Neural crest cell (in vitro differentiated cells): Measurements from ENCODE around the gene ITIH6. TPM values are rescaled to one million over a fixed set of nuclear protein-coding genes. Genes with fewer than 3 reads are reported as not detected.

Experiments
- DNase-seq: peaks from one replicate; pipeline ENCODE4 v3.0.0; 2021; ENCODE audit warnings: low read depth, mixed read lengths, low spot score
- H3K27ac Mint-ChIP-seq: one replicate; pipeline ENCODE4 v1.8.0; 2021; ENCODE audit warnings: mild to moderate bottlenecking, mixed read lengths; ENCODE audit not compliant: unreplicated experiment
- H3K27me3 Mint-ChIP-seq: 2 replicates; pipeline ENCODE4 v1.8.0; 2021; ENCODE audit warnings: low read depth, mild to moderate bottlenecking, mixed read lengths
- H3K36me3 Mint-ChIP-seq: 2 replicates; pipeline ENCODE4 v1.8.0; 2021; ENCODE audit warnings: low read depth, mild to moderate bottlenecking, mixed read lengths
- H3K4me1 Mint-ChIP-seq: 2 replicates; pipeline ENCODE4 v1.8.0; 2021; ENCODE audit warnings: mixed read lengths
- H3K4me3 Mint-ChIP-seq: one replicate; pipeline ENCODE4 v1.8.0; 2021; ENCODE audit warnings: mild to moderate bottlenecking, mixed read lengths
- H3K9me3 Mint-ChIP-seq: 2 replicates; pipeline ENCODE4 v1.8.0; 2021; ENCODE audit warnings: mixed read lengths
- CTCF ChIP-seq: fragments of 200-600 bp; sonication (generic); conservative IDR thresholded peaks from 2 replicates; pipeline ENCODE4 v1.5.0; 2021; ENCODE audit warnings: antibody characterized with exemption, mild to moderate bottlenecking
- total RNA-seq: library from RNA; stranded (reverse); gene quantifications from 2 replicates; pipeline ENCODE4 v1.2.1, GENCODE V29; 2021

The ITIH6 gene
- total RNA-seq, 1 donor from 2014 or later, result 0.30 TPM

DNA sequence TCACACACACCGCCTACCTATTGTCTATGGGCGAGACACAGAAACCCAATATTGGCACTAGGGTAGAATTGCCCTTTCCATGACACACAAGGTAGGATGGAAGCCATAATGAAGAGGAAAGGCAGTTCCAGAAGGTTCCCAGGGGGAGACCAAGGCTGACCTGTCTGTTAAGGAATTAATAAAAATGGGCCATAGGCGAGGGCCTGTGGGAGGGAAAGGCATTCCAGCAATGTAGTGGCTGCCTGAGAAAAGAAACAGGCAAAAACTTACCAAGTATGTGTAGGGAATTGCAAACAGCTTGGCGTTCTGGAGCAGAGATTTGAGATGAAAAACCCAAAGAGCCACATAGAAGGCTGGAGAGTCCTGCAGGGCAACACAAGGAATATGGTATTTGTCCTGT is 28.5 kb upstream of the ITIH6 start:
- DNase-seq, result no peak
- no peaks in the 10 kb centered on the region for H3K27me3 Mint-ChIP-seq
- peaks cover 15% of the 10 kb centered on the region for H3K9me3 Mint-ChIP-seq
- H3K27ac Mint-ChIP-seq, result no peak overlapping the region
- H3K4me1 Mint-ChIP-seq, result peaks cover 15% of the 10 kb centered on the region
- H3K36me3 Mint-ChIP-seq, result peaks cover 6% of the 10 kb centered on the region
- no peak overlapping the region for H3K4me3 Mint-ChIP-seq
- TF ChIP-seq CTCF, result no peak

GRCh38 chrX:54825716-54826438 is 27.8 kb upstream of the ITIH6 start:
- no peak overlapping the region for H3K27ac Mint-ChIP-seq
- peaks cover 12% of the 10 kb centered on the region for H3K9me3 Mint-ChIP-seq
- no peak for DNase-seq
- peaks cover 6% of the 10 kb centered on the region for H3K36me3 Mint-ChIP-seq
- peaks cover 15% of the 10 kb centered on the region for H3K4me1 Mint-ChIP-seq
- TF ChIP-seq CTCF, result no peak
- H3K4me3 Mint-ChIP-seq, result no peak overlapping the region
- H3K27me3 Mint-ChIP-seq, result no peaks in the 10 kb centered on the region

DNA sequence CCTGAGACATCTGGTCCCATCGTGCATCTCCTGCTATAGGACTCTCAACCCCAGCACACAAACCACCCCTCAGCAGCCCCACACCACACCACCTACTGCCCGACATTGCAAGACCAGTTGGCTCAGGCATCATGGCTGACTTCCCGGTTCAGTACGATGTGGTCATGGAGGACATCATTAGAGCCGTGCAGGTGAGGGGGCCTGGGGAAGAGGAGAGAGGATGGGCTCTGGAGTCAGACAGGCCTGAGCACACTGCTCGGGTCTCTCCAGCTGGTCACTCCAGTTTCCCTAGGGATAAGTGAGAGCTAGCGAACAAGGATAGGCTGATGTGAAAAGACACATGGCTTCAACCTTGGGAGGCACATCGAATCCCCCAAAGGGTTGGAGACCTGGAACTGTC is 26.7 kb upstream of the ITIH6 start:
- Mint-ChIP-seq H3K27me3 (no peaks in the 10 kb centered on the region), H3K9me3 (peaks cover 12% of the 10 kb centered on the region), H3K27ac (no peak overlapping the region), H3K36me3 (peaks cover 6% of the 10 kb centered on the region), H3K4me1 (peaks cover 15% of the 10 kb centered on the region), H3K4me3 (no peak overlapping the region)
- no peak for DNase-seq
- no peak for TF ChIP-seq CTCF

GRCh38 chrX:54824195-54824594 is 26.1 kb upstream of the ITIH6 start:
- Mint-ChIP-seq H3K27me3 (no peaks in the 10 kb centered on the region), H3K27ac (peak overlapping the region; percentile 75), H3K36me3 (peaks cover 6% of the 10 kb centered on the region), H3K9me3 (peaks cover 12% of the 10 kb centered on the region), H3K4me3 (peak overlapping the region; percentile 49), H3K4me1 (peaks cover 15% of the 10 kb centered on the region)
- DNase-seq, result no peak
- TF ChIP-seq CTCF, result no peak

DNA sequence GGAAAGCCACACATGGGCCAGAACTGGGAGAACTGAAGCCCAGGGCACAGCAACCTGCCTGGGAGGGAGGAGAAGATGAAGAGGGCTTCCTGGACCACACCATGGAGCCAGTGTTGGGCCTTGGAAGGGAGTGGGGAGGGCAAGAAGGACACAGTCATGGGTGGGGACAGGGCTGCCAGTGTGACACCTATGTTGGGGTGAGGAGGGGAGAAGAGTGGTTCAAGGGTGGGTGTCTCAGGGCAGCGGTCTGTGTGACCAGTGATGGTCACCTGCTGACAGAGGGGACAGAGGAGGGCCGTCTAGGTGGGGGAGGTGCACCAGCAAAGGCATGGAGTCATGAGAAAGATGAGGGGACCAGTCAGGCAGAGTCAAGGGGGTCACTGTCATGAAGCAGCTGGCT is 23.3 kb upstream of the ITIH6 start:
- Mint-ChIP-seq H3K27ac (no peak overlapping the region), H3K4me3 (no peak overlapping the region), H3K4me1 (peaks cover 15% of the 10 kb centered on the region), H3K27me3 (no peaks in the 10 kb centered on the region), H3K36me3 (peaks cover 14% of the 10 kb centered on the region), H3K9me3 (peaks cover 6% of the 10 kb centered on the region)
- DNase-seq, result no peak
- no peak for TF ChIP-seq CTCF
